ENCODE data around the gene SLIT3.

Gene SLIT3

GRCh38 chr5:168886157-168886556, 414.8 kb downstream of the SLIT3 start:
- DNase-seq (ENCODE audit: low spot score) = no peak

DNA sequence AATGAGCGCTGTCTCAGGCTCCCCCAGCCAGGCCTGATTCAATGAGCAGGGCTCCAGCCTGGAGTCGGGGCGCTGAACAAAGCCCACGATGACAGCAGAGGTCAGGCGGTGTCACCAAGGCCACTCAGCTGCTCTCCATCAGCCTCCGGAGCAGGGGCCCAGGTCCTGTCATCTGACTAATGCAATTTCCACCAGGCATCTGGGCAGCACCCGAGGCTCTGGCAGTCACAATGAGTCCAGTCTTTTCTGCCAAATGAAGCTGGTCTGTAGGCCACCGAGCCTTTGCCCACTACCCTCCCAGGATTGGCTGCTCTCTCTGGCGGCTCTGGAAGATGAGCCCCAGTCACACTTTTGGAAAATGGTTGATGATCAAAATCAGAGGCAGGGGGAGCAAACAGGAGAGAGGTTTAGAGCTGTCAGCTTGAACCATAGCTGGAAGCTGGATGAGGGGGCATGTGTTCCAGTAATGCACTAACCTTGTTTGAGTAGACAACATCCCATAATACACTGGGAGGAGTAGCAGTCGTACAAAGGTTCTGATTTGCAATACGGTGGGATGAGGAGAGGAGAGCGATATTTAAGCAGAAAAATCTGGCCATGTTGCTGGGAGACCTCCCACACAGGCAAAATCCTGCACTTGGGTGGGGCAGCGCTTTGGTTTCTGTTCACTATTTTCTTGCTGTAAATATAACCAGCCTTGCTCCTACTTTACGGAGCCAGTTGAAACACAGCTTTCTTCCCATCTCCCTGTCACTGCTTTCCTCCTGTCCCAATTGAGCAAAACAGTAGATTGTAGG, 415.4 kb downstream of the SLIT3 start:
- DNase-seq (ENCODE audit: low spot score) = peak; percentile 56

GRCh38 chr5:168883991-168884390, 416.9 kb downstream of the SLIT3 start:
- no peak for DNase-seq (ENCODE audit: low spot score)

DNA sequence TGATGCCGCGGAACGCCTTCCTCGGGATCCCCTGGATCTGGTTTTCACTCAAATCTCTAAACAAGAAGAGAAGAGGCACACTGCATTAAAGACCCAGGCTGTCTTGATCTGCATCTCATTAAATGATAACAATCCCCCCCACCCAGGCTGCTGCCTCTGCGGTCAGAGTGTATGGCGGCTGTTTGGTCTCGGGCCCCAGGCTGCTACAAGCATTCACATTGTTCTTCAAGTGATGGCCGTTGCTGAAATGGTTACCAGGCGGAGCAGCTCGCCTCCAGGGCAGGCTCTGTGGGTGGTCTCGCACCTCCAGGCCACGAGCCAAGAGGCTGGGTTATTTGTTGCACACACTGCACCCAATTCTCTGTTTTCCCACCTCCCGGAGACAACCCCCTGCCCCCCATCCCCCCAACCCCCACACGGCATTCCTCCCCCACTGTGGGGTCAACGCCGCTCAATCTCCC, 417.6 kb downstream of the SLIT3 start:
- DNase-seq (ENCODE audit: low spot score) = no peak

DNA sequence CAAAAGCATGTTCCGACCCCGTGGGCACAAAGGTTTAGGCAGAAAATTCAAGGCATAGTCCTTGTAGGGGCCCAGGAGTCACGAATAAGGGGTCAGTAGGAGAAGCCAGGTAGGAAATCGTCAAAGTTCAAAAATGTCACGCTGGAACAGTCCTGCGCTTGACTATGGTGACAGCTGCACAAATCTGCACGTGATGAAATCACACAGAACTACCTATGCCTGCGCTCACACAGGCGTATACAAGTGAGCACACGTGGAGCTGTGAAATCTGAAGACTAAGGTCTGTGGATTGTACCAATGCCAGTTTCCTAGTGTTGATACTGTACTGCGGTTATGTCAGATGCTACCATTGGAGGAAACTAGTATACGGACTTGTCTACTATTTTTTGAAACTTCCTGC, 418.7 kb downstream of the SLIT3 start:
- DNase-seq (ENCODE audit: low spot score) = no peak

GRCh38 chr5:168881427-168882149, 419.4 kb downstream of the SLIT3 start:
- DNase-seq (ENCODE audit: low spot score) = no peak

GRCh38 chr5:168879929-168880328, 421.0 kb downstream of the SLIT3 start:
- DNase-seq (ENCODE audit: low spot score) = peak; percentile 49

GRCh38 chr5:168879331-168879730, 421.6 kb downstream of the SLIT3 start:
- no peak for DNase-seq (ENCODE audit: low spot score)

DNA sequence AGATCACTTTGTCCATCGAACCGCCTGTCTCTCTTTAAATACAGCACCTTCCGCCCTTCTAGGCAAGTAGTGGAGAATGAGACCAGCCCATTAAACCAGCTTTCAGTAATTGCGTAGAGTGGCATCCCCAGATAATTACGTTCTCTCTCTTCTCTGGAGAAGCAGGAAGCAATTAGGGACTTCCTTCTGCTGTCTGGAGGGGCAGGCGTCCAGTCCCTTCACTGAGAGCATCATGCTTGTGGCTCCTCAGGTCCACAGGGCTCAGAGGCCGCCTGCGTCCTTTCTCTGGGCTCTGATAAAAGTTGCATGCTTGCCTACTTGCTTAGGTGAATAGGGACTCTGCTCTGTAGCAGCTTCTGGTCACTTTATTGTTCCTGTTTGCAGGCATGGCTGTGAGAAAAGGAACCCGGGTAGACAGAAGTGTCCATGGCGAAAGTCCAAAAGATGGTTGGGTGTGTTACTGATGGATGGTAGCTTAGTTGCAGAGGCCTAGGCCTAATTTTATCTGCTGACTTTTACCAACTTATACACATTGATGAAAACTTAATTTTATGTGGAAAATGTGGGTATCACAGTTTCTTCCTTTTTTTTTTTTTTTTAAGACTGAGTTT, 422.7 kb downstream of the SLIT3 start:
- DNase-seq (ENCODE audit: low spot score) = no peak

- DNase-seq (ENCODE audit: low spot score) = no peak
Observed at GRCh38 chr5:168877132-168877892, 423.6 kb downstream of the SLIT3 start.

GRCh38 chr5:168876419-168876818, 424.5 kb downstream of the SLIT3 start:
- no peak for DNase-seq (ENCODE audit: low spot score)

GRCh38 chr5:168875832-168876231, 425.1 kb downstream of the SLIT3 start:
- peak; percentile 36 for DNase-seq (ENCODE audit: low spot score)

- DNase-seq (ENCODE audit: low spot score) = peak; percentile 15
Observed at GRCh38 chr5:168874713-168875380, 426.1 kb downstream of the SLIT3 start.

DNA sequence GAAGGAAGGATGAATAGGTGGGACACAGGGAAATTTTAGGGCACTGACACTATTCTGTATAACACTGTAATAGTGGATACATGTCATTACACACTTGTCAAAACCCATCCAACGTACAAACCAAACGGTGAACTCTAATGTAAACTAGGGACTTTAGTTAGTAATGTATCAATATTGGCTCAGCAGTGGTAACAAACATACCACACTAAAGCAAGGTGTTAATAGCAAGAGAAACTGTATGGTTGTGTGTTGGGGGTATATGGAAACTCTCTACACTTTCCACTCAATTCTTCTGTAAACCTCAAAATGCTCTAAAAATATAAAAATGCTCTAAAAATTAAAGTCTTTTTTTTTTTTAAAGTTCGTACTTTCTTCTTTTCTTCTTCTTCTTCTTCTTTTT, 428.7 kb downstream of the SLIT3 start:
- no peak for DNase-seq (ENCODE audit: low spot score)

DNA sequence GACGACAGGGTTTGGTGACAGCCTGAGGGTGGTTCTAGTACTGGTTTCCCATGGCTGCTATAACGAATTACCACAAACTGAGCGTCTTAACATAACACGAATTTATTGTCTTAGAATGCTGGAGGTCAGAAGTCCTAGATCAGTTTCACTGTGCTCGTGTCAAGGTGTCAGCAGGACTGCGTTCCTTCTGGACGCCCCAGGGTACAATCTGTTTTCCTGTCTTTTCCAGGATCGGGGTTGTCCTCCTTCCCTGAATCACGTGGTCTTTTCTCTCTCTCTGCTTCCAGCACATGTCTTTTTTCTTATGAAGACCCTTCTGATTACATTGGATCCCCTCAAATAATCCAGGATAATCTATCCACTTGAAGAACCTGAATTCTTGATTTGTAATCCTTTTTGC, 430.0 kb downstream of the SLIT3 start:
- DNase-seq (ENCODE audit: low spot score) = no peak

DNA sequence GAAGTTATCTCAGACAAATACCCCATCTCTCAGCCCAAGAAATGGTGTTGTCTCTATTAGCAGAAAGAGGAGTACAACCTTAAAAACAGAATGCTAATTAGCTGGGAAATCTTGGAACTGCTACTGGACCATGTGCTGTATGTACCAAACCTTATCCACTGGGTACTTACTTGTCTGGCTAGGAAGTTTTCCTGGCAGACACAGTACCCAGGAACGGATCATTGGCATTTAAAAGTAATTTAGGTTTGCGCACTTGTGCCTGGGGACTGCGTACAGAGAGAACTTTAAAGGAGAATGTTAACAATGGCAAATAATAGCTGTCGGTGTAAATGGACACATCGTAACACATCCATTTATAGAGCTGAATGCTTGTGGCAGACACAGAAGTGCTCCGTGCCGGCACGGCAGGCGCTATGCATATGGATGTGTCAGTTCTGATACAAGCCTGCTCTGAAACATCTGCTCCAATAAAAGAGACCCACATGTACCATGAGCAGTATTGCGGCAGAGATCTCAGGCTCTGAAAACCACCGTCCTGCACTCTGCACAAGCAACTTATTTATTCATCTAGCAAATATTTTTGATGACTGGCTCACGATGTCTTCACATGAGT, 431.2 kb downstream of the SLIT3 start:
- no peak for DNase-seq (ENCODE audit: low spot score)

DNA sequence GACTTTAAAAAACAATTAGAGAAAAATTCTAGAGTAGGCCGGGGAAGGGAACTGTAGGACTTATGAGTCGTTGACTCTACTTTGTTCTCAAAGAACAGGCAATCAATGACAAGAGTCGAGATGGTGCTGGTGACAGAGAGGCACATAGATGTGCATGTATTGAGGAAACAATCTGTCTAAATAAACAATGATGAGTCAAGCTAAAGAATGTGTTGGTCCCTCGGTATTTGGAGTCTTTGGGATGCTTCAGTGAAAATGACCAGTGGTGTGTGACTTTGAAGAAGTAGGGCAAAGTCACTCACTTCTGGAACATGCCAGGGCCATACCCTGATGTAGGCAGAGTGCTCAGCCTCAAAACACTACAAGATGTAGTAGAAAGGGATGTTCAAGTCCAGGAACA, 433.7 kb downstream of the SLIT3 start:
- DNase-seq (ENCODE audit: low spot score) = peak; percentile 10

- peak; percentile 12 for DNase-seq (ENCODE audit: low spot score)
Observed at GRCh38 chr5:168865968-168866367, 435.0 kb downstream of the SLIT3 start.

GRCh38 chr5:168863021-168863420, 437.9 kb downstream of the SLIT3 start:
- DNase-seq (ENCODE audit: low spot score) = no peak

GRCh38 chr5:168860503-168860902, 440.4 kb downstream of the SLIT3 start:
- no peak for DNase-seq (ENCODE audit: low spot score)

GRCh38 chr5:168860081-168860480, 440.9 kb downstream of the SLIT3 start:
- DNase-seq (ENCODE audit: low spot score) = no peak
